GM21423 (cell line): ENCODE measurements around the gene ZNF226.
"Not testable (repeated sequence)": the region's sequence is repeated elsewhere in the genome, so short reads cannot be mapped to it uniquely, and the experiment has no call there.

ENCODE experiments used
- ATAC-seq: cut with Tn5 transposase; IDR thresholded peaks from one replicate; pipeline ENCODE4 v1.9.1; 2021; ENCODE audit warnings: mild to moderate bottlenecking, moderate library complexity; ENCODE audit not compliant: unreplicated experiment

Gene ZNF226

GRCh38 chr19:44164673-44165512, at the start of gene ZNF226:
Gene ZNF226 (plus strand): TSS chr19:44165100. CDS start chr19:44170081, 4,981 bp downstream.
- peak; percentile 88 for ATAC-seq

- ATAC-seq = not testable (repeated sequence)
Measured at GRCh38 chr19:44121162-44121561, 43.7 kb upstream of the ZNF226 start.

GRCh38 chr19:44131955-44132354, 32.9 kb upstream of the ZNF226 start:
- ATAC-seq = no peak

GRCh38 chr19:44141191-44142058, 23.5 kb upstream of the ZNF226 start, which contains the start of gene ZNF234:
Gene ZNF234 (plus strand): TSS chr19:44141554. CDS start chr19:44144633, 3,079 bp downstream.
- ATAC-seq = peak; percentile 86

GRCh38 chr19:44142059-44142433, 22.9 kb upstream of the ZNF226 start:
- ATAC-seq = no peak

GRCh38 chr19:44149776-44150175, 15.1 kb upstream of the ZNF226 start:
- ATAC-seq = no peak

GRCh38 chr19:44151491-44151890, 13.4 kb upstream of the ZNF226 start:
- no peak for ATAC-seq

- ATAC-seq = no peak
Measured at GRCh38 chr19:44156475-44156874, 8.4 kb upstream of the ZNF226 start.

- no peak for ATAC-seq
Measured at GRCh38 chr19:44163789-44164188, 1.1 kb upstream of the ZNF226 start.

GRCh38 chr19:44164327-44164672, 600 bp upstream of the ZNF226 start:
- no peak for ATAC-seq

GRCh38 chr19:44170660-44171059, 5.8 kb downstream of the ZNF226 start:
- ATAC-seq = not testable (repeated sequence)

GRCh38 chr19:44176590-44176989, 11.7 kb downstream of the ZNF226 start:
- ATAC-seq = no peak

- ATAC-seq = no peak
Measured at GRCh38 chr19:44180968-44181367, 16.1 kb downstream of the ZNF226 start.

GRCh38 chr19:44182145-44182544, 17.2 kb downstream of the ZNF226 start:
- no peak for ATAC-seq

- no peak for ATAC-seq
Measured at GRCh38 chr19:44190020-44190419, 25.1 kb downstream of the ZNF226 start.

GRCh38 chr19:44192127-44192526, 27.2 kb downstream of the ZNF226 start:
- ATAC-seq = no peak

- no peak for ATAC-seq
Measured at GRCh38 chr19:44196772-44197171, 31.9 kb downstream of the ZNF226 start.

- no peak for ATAC-seq
Measured at GRCh38 chr19:44202470-44202869, 37.6 kb downstream of the ZNF226 start.

GRCh38 chr19:44202974-44203373, 38.1 kb downstream of the ZNF226 start:
- ATAC-seq = no peak

- ATAC-seq = not testable (repeated sequence)
Measured at GRCh38 chr19:44203877-44204276, 39.0 kb downstream of the ZNF226 start.

GRCh38 chr19:44204772-44205171, 39.9 kb downstream of the ZNF226 start:
- no peak for ATAC-seq
